ENCODE data around the gene GOT1. TPM values are rescaled to one million over a fixed set of nuclear protein-coding genes. Genes with fewer than 3 reads are reported as not detected.
A peak's percentile ranks its signal among the peaks of the same experiment; 100 is the strongest.

GOT1 gene
- 2.6 TPM for total RNA-seq (ENCODE audit: insufficient read depth, low replicate concordance)

GRCh38 chr10:99430451-99431189 lies at the start of gene GOT1:
TSS of gene GOT1 (minus strand) at chr10:99430624. CDS start at chr10:99430565, 59 bp downstream.
- peak; percentile 100 for DNase-seq (ENCODE audit: low spot score)

GRCh38 chr10:99470327-99470726 lies 39.9 kb upstream of the GOT1 start:
- DNase-seq (ENCODE audit: low spot score), result no peak

- peak; percentile 9 for DNase-seq (ENCODE audit: low spot score)
Observed at GRCh38 chr10:99467236-99467999, 37.0 kb upstream of the GOT1 start.

- DNase-seq (ENCODE audit: low spot score), result peak; percentile 12
Observed at GRCh38 chr10:99466632-99467223, 36.3 kb upstream of the GOT1 start.

- no peak for DNase-seq (ENCODE audit: low spot score)
Observed at GRCh38 chr10:99461230-99461629, 30.8 kb upstream of the GOT1 start.

GRCh38 chr10:99460070-99460469 lies 29.6 kb upstream of the GOT1 start:
- no peak for DNase-seq (ENCODE audit: low spot score)

- DNase-seq (ENCODE audit: low spot score), result no peak
Observed at GRCh38 chr10:99459217-99459616, 28.8 kb upstream of the GOT1 start.

GRCh38 chr10:99457813-99458212 lies 27.4 kb upstream of the GOT1 start:
- DNase-seq (ENCODE audit: low spot score), result no peak

- no peak for DNase-seq (ENCODE audit: low spot score)
Observed at GRCh38 chr10:99456931-99457288, 26.5 kb upstream of the GOT1 start.

GRCh38 chr10:99456207-99456930 lies 25.9 kb upstream of the GOT1 start:
- DNase-seq (ENCODE audit: low spot score), result no peak

GRCh38 chr10:99451981-99452380 lies 21.6 kb upstream of the GOT1 start:
- DNase-seq (ENCODE audit: low spot score), result no peak

- DNase-seq (ENCODE audit: low spot score), result no peak
Observed at GRCh38 chr10:99451499-99451788, 21.0 kb upstream of the GOT1 start.

GRCh38 chr10:99450624-99451498 lies 20.4 kb upstream of the GOT1 start:
- DNase-seq (ENCODE audit: low spot score), result peak; percentile 45

- no peak for DNase-seq (ENCODE audit: low spot score)
Observed at GRCh38 chr10:99450156-99450555, 19.7 kb upstream of the GOT1 start.

GRCh38 chr10:99449023-99449422 lies 18.6 kb upstream of the GOT1 start:
- no peak for DNase-seq (ENCODE audit: low spot score)

GRCh38 chr10:99444383-99445045 lies 14.1 kb upstream of the GOT1 start:
- peak; percentile 26 for DNase-seq (ENCODE audit: low spot score)

- no peak for DNase-seq (ENCODE audit: low spot score)
Observed at GRCh38 chr10:99443500-99443899, 13.1 kb upstream of the GOT1 start.

- no peak for DNase-seq (ENCODE audit: low spot score)
Observed at GRCh38 chr10:99442394-99442793, 12.0 kb upstream of the GOT1 start.

- no peak for DNase-seq (ENCODE audit: low spot score)
Observed at GRCh38 chr10:99438890-99439289, 8.5 kb upstream of the GOT1 start.

- DNase-seq (ENCODE audit: low spot score), result peak; percentile 75
Observed at GRCh38 chr10:99435986-99436638, 5.7 kb upstream of the GOT1 start.

All from umbilical cord (tissue), 2 donors.